Mucosa of descending colon (tissue), 3 donors: ENCODE measurements around the gene RAB38. TPM values are rescaled to one million over a fixed set of nuclear protein-coding genes. Genes with fewer than 3 reads are reported as not detected.

Source experiments
- ATAC-seq: fragments of 200-7000 bp; cut with Tn5 transposase; one replicate; pipeline ENCODE4 v1.9.1; 2020; ENCODE audit warnings: mild to moderate bottlenecking, moderate library complexity
- DNase-seq, 3 donors: peaks; one replicate each; pipeline ENCODE4 v3.0.0-alpha.2; 2020
- H3K36me3 ChIP-seq: fragments of 200-600 bp; one replicate; pipeline ENCODE4 v1.8.0; 2021; ENCODE audit warnings: low read depth, mild to moderate bottlenecking
- H3K4me1 ChIP-seq: fragments of 200-600 bp; one replicate; pipeline ENCODE4 v1.8.0; 2021; ENCODE audit warnings: low read depth, mild to moderate bottlenecking
- H3K4me3 ChIP-seq: fragments of 200-600 bp; one replicate; pipeline ENCODE4 v1.8.0; 2021; ENCODE audit warnings: mild to moderate bottlenecking
- H3K9me3 ChIP-seq: fragments of 200-600 bp; one replicate; pipeline ENCODE4 v1.8.0; 2021; ENCODE audit warnings: mild to moderate bottlenecking
- intact Hi-C, 2 donors: fragments of 100-400 bp; cut with DNase I in 1 of 2; cut with micrococcal nuclease in 1 of 2; formaldehyde crosslinking; loops; one replicate each; pipeline versions ENCODE4 v1.11.0 to v1.11.1; 2022; cut with DNase I, micrococcal nuclease
- total RNA-seq, 3 donors: library from RNA; stranded (reverse); fragmentation: NEBNext Ultra II Directional in 2 of 3; extraction: Animal tissue kit (Norgen Biotek cat#: 25700) in 2 of 3; gene quantifications; one replicate each; pipeline versions ENCODE4 v1.2.1 to v1.2.4, GENCODE V29; 2021 to 2023
- TF ChIP-seq, protein P1 (sequence below): fragments of 200-600 bp; IDR thresholded peaks from one replicate; pipeline ENCODE4 v1.8.0; 2022; ENCODE audit warnings: antibody characterized with exemption, mild to moderate bottlenecking
- donor health status: DM: no; HTN: no; CAD: no; lungs with moderate emphysema.
- donor health status: DM: no; HTN: no; CAD: no.
- donor health status: DM: no; HTN: yes; CAD: no.

RAB38 gene
- total RNA-seq, 3 donors from 2014 or later, result 0.98 to 4.1 (median 1.1) TPM

DNA sequence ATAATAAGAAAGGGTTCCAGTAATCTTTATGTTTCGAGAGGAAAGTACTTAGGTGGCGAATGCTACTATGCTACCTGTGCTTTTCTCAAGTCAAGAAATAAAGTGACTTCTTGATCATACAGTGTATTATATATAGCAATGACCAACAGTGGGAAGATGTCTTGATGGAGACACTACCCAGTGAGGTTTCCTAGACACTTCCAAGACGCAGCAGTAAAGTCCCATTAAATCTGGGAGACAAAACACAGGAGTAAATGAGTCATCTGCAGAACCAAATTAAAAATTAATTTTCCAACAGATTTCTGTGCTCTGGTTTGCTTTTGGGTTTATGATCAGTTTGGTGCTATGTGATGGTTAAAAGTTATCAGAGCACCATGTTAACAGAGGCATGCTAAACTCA, 29.1 kb upstream of the RAB38 start:
- H3K4me1 ChIP-seq, result no peaks in the 10 kb centered on the region
- intact Hi-C loops, result no loop called here
- no peaks in the 10 kb centered on the region for H3K9me3 ChIP-seq
- H3K36me3 ChIP-seq, result no peaks in the 10 kb centered on the region
- no peak for ATAC-seq
- H3K4me3 ChIP-seq, result no peak overlapping the region
- TF ChIP-seq, protein P1, sequence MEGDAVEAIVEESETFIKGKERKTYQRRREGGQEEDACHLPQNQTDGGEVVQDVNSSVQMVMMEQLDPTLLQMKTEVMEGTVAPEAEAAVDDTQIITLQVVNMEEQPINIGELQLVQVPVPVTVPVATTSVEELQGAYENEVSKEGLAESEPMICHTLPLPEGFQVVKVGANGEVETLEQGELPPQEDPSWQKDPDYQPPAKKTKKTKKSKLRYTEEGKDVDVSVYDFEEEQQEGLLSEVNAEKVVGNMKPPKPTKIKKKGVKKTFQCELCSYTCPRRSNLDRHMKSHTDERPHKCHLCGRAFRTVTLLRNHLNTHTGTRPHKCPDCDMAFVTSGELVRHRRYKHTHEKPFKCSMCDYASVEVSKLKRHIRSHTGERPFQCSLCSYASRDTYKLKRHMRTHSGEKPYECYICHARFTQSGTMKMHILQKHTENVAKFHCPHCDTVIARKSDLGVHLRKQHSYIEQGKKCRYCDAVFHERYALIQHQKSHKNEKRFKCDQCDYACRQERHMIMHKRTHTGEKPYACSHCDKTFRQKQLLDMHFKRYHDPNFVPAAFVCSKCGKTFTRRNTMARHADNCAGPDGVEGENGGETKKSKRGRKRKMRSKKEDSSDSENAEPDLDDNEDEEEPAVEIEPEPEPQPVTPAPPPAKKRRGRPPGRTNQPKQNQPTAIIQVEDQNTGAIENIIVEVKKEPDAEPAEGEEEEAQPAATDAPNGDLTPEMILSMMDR, result no peak
- no peak for DNase-seq

DNA sequence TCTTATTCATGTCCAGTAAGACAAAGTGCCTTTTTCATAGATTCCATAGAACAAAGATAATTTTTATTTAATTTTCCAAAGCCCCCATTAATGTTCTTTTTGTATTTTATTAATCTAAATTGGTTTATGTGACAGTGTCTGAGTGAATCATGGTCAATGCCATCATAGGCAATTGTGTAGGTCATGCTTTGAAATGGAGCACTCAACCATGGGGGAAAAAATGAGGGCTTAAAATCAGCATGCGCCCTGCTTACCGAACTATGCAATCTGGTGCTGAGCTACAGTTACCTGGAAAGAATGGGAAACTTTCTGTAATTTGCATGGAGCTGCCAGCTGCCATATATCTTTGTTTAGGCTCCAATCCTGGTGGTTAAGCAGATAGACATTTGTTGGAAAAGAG, 28.4 kb upstream of the RAB38 start:
- no peak overlapping the region for H3K4me3 ChIP-seq
- ATAC-seq (no peak), DNase-seq (no peak)
- no peaks in the 10 kb centered on the region for H3K36me3 ChIP-seq
- no peaks in the 10 kb centered on the region for H3K4me1 ChIP-seq
- TF ChIP-seq, protein P1, result no peak
- intact Hi-C loops, result no loop called here
- H3K9me3 ChIP-seq, result no peaks in the 10 kb centered on the region

DNA sequence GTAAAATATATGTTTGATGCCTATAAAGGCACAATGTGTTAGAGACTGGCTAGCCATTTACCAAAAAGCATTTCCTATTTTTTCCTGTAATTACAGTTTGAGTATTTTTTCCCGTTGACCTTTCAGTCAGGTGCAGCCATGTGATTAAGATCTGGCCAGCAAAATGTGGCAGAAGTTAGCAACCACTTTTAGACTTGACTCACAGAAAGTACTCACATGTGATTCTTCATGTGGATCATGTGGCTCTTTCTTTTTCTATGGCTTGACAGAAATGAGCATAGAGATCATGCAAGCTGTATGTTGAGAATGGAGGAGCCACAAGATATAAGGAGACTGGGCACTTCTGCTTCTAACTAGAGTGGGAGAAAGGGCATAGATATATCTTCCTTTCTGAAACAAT, 27.3 kb upstream of the RAB38 start:
- H3K36me3 ChIP-seq, result no peaks in the 10 kb centered on the region
- TF ChIP-seq, protein P1, result no peak
- peaks cover under 1% of the 10 kb centered on the region for H3K9me3 ChIP-seq
- H3K4me3 ChIP-seq, result no peak overlapping the region
- intact Hi-C loops, result no loop called here
- no peak for ATAC-seq
- no peak for DNase-seq
- no peaks in the 10 kb centered on the region for H3K4me1 ChIP-seq

DNA sequence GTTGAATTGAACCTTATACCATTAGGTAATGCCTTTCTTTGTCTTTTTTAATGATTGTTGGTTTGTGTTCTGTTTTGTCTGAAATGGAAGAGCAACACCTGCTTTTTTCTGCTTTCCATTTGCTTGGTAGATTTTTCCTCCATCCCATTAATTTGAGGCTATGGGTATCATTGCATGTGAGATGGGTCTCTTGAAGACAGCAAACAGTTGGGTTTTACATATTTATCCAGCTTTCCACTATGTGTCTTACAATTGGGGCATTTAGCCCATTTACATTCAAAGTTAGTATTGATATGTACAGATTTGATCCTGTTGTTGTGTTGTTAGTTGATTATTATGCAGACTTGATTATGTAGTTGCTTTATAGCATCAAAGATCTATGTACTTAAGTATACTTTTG, 21.1 kb upstream of the RAB38 start:
- Histone ChIP-seq H3K9me3 (peaks cover 11% of the 10 kb centered on the region), H3K4me3 (no peak overlapping the region), H3K36me3 (no peaks in the 10 kb centered on the region), H3K4me1 (no peaks in the 10 kb centered on the region)
- DNase-seq (no peak), ATAC-seq (no peak)
- intact Hi-C loops, result no loop called here
- TF ChIP-seq, protein P1, result no peak

DNA sequence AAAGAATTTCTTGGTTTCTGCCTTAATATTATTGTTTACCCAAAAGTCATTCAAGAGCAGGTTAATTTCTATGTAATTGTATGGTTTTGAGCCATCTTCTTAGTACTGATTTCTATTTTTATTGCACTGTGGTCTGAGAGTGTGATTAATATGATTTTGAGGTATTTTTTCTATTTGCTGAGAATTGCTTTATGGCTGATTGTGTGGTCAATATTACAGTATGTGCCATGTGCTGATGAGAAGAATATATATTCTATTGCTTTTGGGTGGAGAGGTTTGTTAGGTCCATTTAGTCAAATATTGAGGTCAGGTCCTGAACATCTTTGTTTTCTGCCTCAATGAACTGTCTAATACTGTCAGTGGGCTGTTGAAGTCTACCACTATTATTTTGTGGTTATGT, 20.7 kb upstream of the RAB38 start:
- TF ChIP-seq, protein P1, result no peak
- intact Hi-C loops, result no loop called here

DNA sequence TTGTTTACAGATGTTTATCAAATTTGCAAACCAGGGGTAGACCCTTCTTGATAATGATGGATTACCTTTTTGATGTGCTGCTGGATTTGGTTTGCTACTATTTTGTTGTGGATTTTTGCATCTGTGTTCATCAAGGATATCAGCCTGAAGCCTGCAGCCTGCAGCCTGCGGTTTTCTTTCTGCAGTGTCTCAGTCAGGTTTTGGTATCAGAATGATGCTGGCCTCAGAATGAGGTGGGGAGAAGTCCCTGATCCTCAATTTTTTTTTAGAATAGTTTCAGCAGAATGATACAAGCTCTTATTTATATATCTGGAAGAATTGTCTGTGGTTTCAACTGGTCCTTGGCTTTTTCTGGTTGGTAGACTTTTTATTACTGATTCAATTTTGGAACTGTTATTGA, 19.7 kb upstream of the RAB38 start:
- peaks cover 11% of the 10 kb centered on the region for H3K9me3 ChIP-seq
- H3K4me1 ChIP-seq, result no peaks in the 10 kb centered on the region
- no peaks in the 10 kb centered on the region for H3K36me3 ChIP-seq
- intact Hi-C loops, result no loop called here
- no peak for ATAC-seq
- H3K4me3 ChIP-seq, result no peak overlapping the region
- no peak for DNase-seq
- TF ChIP-seq, protein P1, result no peak

More for the DNA sequence above, 20.7 kb upstream of the RAB38 start:
- peaks cover 11% of the 10 kb centered on the region for H3K9me3 ChIP-seq
- no peak overlapping the region for H3K4me3 ChIP-seq
- no peak for ATAC-seq
- DNase-seq, result no peak
- H3K4me1 ChIP-seq, result no peaks in the 10 kb centered on the region
- H3K36me3 ChIP-seq, result no peaks in the 10 kb centered on the region
